Inflammatory macrophage treated with lipopolysaccharide for 1 hour (primary cell): ENCODE data around the gene PTPRD.

Source experiments
- DNase-seq, 2 donors: peaks; one replicate each; pipeline ENCODE4 v3.0.0-alpha.2; 2020 to 2022

The PTPRD gene

DNA sequence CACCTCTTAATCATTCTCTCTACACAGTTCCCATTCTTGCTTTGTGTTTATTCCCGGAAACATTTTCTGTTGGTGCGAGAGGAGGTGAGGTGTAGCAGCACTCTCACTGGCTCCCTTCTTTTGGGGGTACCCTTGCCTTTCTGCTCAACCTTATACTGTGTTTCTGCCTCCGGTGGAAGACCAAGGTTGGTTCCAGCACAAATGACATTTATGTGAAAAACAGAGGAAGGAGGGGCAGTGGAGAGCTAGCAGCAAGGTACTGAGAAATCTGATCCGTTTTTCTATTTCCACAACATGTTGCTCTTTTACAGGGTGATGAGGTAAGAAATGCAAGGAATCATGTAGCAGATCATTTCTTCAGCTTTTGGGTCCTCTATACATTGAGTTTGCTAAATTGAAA, 2165.2 kb downstream of the PTPRD start:
- no peak for DNase-seq

DNA sequence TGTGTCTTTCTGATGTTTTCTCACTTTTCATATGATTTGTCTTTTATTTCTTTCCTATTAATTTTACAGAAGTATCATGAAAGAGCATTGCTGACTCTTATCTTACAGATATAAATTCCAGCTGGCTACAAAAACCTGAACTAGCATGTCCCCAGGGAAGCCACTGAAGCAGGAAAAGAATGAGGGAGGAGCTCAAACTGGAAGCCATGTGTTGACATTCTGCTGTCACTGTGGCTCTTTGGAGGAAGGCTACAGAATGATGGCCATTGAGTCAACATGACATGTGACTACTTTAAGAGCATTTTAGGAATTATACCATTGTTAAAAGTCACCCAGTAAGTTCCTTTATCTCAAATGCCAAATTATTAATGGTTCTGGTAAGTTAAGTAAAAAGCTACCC, 2174.9 kb downstream of the PTPRD start:
- no peak for DNase-seq

DNA sequence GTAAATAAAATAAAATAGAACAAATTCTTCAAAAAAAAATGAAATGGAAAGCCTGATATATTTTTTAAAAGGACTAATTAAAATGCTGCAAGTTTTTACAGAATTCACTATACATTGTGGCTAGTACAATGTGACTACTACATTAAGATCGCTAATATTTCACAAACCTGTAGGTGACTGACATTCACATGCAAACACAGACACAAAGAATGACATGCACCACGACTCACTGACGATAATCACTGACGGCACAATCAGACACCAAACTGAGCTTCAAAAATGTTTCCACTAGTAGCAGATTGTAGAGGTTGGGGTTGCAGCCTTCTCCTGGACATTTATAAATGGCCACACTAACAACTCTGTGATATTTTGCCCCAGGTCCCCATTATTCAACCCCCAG, 2175.5 kb downstream of the PTPRD start:
- no peak for DNase-seq

GRCh38 chr9:8436786-8437185, 2176.0 kb downstream of the PTPRD start:
- DNase-seq = no peak

DNA sequence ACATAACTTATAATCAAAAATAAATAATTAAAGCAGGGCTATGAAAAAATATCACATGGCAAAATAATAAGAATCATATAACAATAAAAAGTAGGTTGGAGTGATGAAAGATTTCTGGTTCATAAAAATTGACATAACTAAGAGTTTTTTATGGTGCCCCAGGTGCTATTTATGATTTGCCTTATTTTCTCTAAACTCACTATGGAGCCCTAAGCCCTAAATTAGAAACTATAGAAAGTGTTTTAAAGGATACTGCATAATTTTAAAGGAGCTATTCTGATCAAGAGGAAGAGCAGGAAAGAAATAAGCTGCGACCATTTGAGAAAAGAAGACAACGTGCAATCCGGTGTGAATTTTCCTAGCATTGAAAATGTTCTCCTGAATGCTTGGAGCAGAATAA, 2178.2 kb downstream of the PTPRD start:
- DNase-seq = no peak

GRCh38 chr9:8432224-8432623, 2180.6 kb downstream of the PTPRD start:
- no peak for DNase-seq

- no peak for DNase-seq
These were observed 2181.3 kb downstream of the PTPRD start for GRCh38 chr9:8431505-8431904.

DNA sequence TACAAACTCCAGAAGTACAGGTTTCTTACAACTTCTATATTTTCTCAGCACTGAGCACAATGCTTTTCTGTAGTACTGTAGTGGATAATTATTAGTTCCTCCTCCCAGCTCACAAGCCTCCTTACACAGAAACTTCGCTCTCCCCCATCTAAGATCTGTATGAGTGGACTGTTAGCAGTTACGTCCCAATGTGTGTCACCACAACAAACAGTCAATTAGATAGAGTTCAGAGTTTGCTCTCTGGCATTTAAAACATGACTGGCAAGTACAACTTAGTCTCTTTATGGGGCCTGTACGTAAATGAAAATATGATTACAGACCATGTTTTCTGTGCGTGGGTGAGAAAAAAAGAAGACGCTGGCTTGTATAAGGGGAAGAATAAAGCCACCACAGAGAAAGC, 2181.9 kb downstream of the PTPRD start:
- DNase-seq = no peak

- DNase-seq = no peak
These were observed 2183.0 kb downstream of the PTPRD start for GRCh38 chr9:8429768-8430167.

DNA sequence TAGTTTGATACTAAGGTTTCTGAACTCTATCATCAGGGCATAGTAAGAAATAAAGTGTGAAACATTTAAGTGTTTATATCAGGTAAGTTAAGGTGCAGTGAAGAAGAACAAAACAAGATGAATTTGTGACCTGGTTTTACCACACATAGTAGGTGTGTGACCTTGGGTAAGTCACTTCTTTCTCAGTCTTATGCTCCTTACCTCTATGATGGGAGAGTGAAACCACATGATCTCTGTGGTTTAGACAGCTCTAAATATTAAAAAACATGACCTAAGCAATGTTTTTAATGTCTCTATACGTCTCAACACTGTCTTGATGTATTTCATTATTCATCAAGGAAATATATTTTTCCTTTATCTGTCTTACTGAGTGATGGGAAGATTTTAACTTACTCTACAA, 2183.6 kb downstream of the PTPRD start:
- no peak for DNase-seq

DNA sequence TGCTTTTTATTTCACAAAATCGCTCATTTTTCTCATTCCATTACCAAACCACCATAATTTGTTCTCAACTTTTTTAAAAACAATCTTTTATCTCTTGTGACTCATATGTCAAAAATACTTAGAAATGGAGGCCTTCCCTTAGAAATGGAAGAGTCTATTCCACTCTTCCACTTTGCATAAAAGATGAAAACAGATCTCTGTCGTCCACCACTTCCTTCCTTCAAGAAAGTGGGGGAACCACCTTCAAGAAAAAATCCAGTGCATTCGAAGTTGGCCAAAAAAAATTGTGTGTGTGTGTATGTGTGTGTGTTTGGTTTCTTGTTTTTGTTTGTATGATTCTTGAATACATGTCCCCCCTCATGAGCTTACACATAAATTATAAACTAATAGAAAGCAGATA, 2184.4 kb downstream of the PTPRD start:
- no peak for DNase-seq

DNA sequence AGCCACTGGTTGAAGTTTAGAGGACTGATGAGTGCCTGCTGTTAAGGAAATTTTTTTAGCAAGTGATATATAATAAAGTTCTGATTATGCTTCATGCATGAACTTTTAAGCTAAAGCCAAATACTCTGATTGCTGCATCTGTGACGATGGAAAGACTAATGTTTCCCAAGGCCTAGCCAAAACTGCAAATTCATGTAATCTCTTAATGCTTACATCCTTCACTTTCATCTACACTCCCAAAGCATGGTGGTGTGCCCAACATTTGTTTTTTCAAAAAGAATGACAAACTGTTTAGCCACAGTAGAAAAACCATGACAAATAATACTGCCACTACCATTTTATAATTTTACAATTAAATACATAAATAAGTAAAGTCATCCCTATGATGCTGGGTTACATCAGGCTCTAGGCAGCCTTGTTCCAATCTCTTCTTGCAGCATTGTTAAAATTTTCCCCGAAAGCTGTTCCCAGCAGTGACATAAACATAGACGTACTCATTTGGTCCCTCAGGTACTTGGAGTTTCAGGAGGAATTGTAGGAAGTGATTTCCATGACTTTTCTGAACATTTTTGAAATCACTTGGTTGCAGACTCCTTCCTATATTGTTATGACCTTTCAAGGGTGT, 2187.9 kb downstream of the PTPRD start:
- no peak for DNase-seq

DNA sequence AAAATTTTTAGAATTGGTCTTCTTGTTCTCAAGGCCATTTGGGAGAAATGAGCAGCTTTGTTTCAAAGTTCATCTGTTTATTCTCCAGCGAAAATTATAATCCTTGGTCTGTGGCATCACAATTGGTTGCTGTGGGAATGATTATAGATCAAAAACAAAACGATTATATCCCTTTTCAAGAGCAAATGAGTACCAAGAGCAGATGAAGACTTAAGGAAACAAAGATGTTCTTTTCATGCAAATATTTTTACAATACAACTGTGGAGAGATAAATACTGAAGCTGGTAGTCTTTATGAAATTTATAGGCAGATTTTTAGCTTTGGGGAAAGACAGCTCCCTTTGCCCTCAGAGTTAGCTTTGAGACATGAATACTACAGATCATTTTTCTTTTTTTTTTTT, 2192.4 kb downstream of the PTPRD start:
- DNase-seq = no peak

DNA sequence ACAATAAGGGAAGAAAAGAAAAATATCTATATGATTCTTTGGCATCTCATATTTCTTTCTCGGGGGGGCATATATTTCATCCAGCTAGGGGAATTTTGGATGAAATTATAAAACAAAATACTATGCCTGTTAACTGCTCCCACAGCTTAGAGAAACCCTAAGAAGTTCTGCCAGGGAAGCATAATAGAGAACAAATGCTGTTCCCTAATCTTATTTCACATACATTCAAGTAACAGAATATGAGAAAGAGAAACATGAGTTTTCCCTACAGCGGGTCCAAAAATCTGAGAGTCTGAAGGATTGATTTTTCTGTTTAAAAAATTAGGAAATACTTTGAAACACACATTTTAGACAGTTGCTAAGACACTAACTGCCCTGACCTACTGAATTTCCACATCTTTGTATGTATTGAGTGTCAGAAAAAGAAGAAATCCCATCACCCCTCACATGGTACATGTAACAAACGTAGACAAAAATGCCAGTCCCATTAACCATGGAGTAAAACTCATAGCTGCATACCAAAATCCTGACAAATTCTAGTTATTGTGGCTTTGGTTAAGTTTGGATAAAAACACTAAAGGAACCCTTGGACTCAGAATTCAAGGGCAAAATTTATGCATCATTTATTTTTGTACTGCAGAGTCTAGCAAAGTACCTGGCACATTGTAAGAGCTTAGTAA, 2193.1 kb downstream of the PTPRD start:
- DNase-seq = no peak

DNA sequence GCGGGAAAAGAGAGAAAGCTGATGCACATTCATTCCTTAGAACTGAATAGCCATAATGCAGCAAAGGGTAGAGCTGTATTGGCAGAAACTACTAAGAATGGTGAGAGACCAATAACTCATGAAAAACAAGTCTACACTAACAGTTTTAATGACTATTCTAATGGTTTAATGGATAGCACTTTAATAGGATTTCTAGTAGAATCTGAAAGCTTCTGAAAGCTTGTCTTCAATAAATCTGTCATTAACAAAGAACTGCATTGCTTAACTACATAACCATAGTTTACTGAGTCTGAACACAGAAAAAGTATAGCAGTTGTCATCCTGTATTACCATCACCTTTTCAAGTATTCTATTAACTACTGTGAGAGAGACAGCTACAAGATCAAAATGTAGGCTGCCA, 2195.5 kb downstream of the PTPRD start:
- no peak for DNase-seq

DNA sequence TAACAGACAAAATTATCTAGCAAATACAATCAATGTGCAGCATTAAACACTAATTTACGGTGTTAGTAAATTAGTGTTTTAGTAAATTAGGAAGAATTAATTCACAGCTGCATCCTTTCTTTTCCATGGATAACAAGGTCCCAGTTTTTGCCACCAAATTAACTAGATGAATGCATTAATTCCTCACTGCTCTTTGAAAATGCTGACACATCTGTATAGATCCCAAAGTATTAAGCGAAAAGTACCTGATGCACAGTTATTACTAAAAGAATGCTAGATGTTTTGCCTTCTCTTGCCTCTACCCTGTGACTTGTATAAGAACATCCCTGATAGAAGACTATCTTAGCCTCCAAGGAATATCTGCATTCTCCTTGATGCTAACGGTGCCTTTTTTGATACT, 2200.5 kb downstream of the PTPRD start:
- DNase-seq = no peak

DNA sequence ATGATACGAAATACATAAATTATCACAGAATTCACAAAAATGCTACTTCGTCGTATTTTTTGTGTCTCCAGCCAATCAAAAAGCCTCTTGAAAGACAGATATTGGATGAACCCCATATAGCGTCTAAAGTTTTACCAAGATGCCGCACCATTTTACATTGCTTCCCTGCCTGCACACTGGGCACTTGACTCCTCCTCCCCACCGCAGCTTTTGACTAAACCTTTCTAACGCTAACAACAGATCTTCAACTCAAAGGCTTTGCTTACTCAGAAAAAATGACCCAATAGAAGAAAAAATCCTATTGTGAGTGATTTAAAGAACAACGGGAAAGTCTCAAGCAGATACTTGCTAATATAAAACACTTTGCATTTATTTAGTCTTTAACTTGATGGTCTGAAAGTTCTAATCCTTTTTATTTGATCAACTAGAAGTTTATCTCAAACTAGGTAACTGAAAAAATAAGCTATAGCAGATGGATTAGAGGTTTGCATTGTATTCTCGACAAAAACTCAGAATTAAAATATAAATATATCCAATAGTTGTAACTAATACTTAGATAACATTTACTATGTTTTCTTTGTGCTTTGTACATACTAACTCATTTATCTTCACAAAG, 2204.1 kb downstream of the PTPRD start:
- DNase-seq = no peak

GRCh38 chr9:8401961-8402705, 2210.7 kb downstream of the PTPRD start:
- DNase-seq = no peak

DNA sequence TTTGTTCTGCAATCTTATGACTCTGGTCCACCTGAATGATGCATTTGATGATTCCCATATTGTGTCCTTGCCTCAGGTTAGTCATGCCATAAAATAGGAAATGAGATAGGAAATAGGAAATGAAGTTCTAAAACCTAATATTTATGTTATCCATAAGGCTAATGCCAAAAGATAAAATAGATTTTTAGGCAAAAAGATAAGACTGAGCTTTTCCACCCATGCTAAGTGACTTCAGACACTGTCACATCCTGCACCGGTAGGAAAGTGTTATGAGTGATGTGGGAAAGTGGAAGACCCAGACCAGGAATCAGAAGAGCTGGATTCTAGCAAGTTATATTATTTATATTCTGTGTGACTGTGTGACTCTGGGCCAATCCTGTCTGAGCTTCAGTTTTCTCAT, 2212.4 kb downstream of the PTPRD start:
- no peak for DNase-seq

GRCh38 chr9:8395022-8395421, 2217.8 kb downstream of the PTPRD start:
- no peak for DNase-seq

DNA sequence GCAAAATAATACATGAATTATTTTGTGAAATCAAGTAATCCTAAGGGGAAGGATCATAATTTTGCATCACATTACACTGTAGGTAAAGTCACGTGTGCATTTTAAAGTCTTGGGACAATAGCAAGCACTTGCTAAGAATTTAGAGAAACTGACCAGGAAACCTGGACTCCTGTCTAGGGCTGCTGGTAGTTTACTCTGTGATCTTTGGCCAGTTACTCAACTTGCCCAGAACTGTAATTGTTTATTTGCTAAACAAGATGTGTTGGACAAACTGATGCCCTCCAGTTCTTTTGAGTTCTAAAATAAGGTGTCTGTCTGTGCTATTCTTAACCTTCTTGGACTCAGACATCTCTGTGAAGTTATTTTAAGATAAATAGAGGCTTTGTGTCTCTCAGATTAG, 2218.5 kb downstream of the PTPRD start:
- DNase-seq = no peak

- DNase-seq = no peak
These were observed 2219.9 kb downstream of the PTPRD start for GRCh38 chr9:8392866-8393265.

DNA sequence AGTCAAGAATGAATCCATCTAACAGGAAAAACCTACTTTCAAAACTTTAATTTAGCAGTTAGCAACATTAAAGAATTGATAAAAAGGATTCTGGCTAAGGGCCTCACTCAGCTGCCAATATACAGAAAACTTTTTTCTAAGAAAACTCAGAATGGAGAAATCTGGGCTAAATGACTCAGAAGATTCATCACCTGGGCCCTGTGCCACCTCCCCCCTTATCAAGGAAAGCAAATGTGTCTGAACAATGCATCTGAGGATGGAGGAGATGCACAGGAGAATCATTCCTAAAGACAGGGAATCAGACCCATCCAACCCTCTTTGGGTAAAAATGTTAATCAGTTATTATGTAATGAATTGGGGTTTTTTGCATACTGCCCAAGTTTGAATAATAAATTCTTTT, 2221.2 kb downstream of the PTPRD start:
- DNase-seq = no peak

GRCh38 chr9:8391132-8391531, 2221.7 kb downstream of the PTPRD start:
- DNase-seq = no peak
